ENCODE data around the gene NPHP4.

The NPHP4 gene

GRCh38 chr1:5989286-5989605 lies 3.0 kb downstream of the NPHP4 start:
- no peaks in the 10 kb centered on the region for H3K27me3 ChIP-seq (replicated peaks; ENCODE audit: insufficient read depth, low read length)
- H3K9ac ChIP-seq (ENCODE audit: low read length) = no peak overlapping the region
- no peak overlapping the region for H2AFZ ChIP-seq (ENCODE audit: low read length)
- H3K79me2 ChIP-seq (ENCODE audit: low read length) = peaks cover 38% of the 10 kb centered on the region
- DNase-seq = no peak
- H3K4me3 ChIP-seq (ENCODE audit: low read length) = no peak overlapping the region
- no peak for TF ChIP-seq EZH2phosphoT487 (IDR thresholded peaks at IDR 0.05; ENCODE audit: low read length)
- no peak for TF ChIP-seq EZH2 (optimal IDR thresholded peaks at IDR 0.05; ENCODE audit: low read depth, low read length)
- H3K4me1 ChIP-seq (ENCODE audit: low read length) = 0 out of 2 replicates have a peak, but pooled peaks cover 8% of the 10 kb centered on the region
- H3K9me3 ChIP-seq (replicated peaks; ENCODE audit: insufficient read depth, low read length) = no peaks in the 10 kb centered on the region
- no peaks in the 10 kb centered on the region for H3K9me2 ChIP-seq (replicated peaks; ENCODE audit: insufficient read depth, low read length)
- H4K20me1 ChIP-seq (ENCODE audit: insufficient read depth, low read length) = no peaks in the 10 kb centered on the region
- H3F3A ChIP-seq (ENCODE audit: insufficient read depth, low read length) = peaks cover 10% of the 10 kb centered on the region; the same call in 1 of the 2 replicates
- H3K36me3 ChIP-seq (replicated peaks; ENCODE audit: insufficient read depth, low read length) = no peaks in the 10 kb centered on the region
- no peak overlapping the region for H3K4me2 ChIP-seq (ENCODE audit: low read depth, low read length)
- H3K27ac ChIP-seq (ENCODE audit: low read length) = no peak overlapping the region

GRCh38 chr1:5988596-5989285 lies 3.5 kb downstream of the NPHP4 start:
- Histone ChIP-seq H3K79me2 (ENCODE audit: low read length) (peaks cover 33% of the 10 kb centered on the region), H3K27me3 (replicated peaks; ENCODE audit: insufficient read depth, low read length) (no peaks in the 10 kb centered on the region), H3K4me3 (ENCODE audit: low read length) (no peak overlapping the region), H3K9me2 (replicated peaks; ENCODE audit: insufficient read depth, low read length) (no peaks in the 10 kb centered on the region), H3K9ac (ENCODE audit: low read length) (no peak overlapping the region), H3F3A (ENCODE audit: insufficient read depth, low read length) (peaks cover 5% of the 10 kb centered on the region; the same call in 1 of the 2 replicates), H3K27ac (ENCODE audit: low read length) (no peak overlapping the region), H3K4me1 (ENCODE audit: low read length) (0 out of 2 replicates have a peak, but pooled peaks cover 8% of the 10 kb centered on the region), H4K20me1 (ENCODE audit: insufficient read depth, low read length) (no peaks in the 10 kb centered on the region), H3K4me2 (ENCODE audit: low read depth, low read length) (no peak overlapping the region), H2AFZ (ENCODE audit: low read length) (no peak overlapping the region), H3K36me3 (replicated peaks; ENCODE audit: insufficient read depth, low read length) (no peaks in the 10 kb centered on the region), H3K9me3 (replicated peaks; ENCODE audit: insufficient read depth, low read length) (no peaks in the 10 kb centered on the region)
- TF ChIP-seq EZH2 (optimal IDR thresholded peaks at IDR 0.05; ENCODE audit: low read depth, low read length) (no peak), CTCF (IDR thresholded peaks at IDR 0.05; ENCODE audit: low read length) (no peak), EZH2phosphoT487 (IDR thresholded peaks at IDR 0.05; ENCODE audit: low read length) (no peak)
- DNase-seq = no peak

- H3K9me2 ChIP-seq (replicated peaks; ENCODE audit: insufficient read depth, low read length) = no peaks in the 10 kb centered on the region
- no peak overlapping the region for H3K27ac ChIP-seq (ENCODE audit: low read length)
- no peaks in the 10 kb centered on the region for H3K36me3 ChIP-seq (replicated peaks; ENCODE audit: insufficient read depth, low read length)
- no peak for TF ChIP-seq EZH2phosphoT487 (IDR thresholded peaks at IDR 0.05; ENCODE audit: low read length)
- H3K79me2 ChIP-seq (ENCODE audit: low read length) = peaks cover 17% of the 10 kb centered on the region
- no peak overlapping the region for H3K9ac ChIP-seq (ENCODE audit: low read length)
- no peak overlapping the region for H3K4me3 ChIP-seq (ENCODE audit: low read length)
- no peak overlapping the region for H2AFZ ChIP-seq (ENCODE audit: low read length)
- H3F3A ChIP-seq (ENCODE audit: insufficient read depth, low read length) = no peaks in the 10 kb centered on the region
- no peaks in the 10 kb centered on the region for H3K27me3 ChIP-seq (replicated peaks; ENCODE audit: insufficient read depth, low read length)
- H3K4me2 ChIP-seq (ENCODE audit: low read depth, low read length) = no peak overlapping the region
- no peak for DNase-seq
- H3K9me3 ChIP-seq (replicated peaks; ENCODE audit: insufficient read depth, low read length) = no peaks in the 10 kb centered on the region
- H4K20me1 ChIP-seq (ENCODE audit: insufficient read depth, low read length) = no peaks in the 10 kb centered on the region
- 0 out of 2 replicates have a peak, but pooled peaks cover 4% of the 10 kb centered on the region for H3K4me1 ChIP-seq (ENCODE audit: low read length)
These were observed 6.2 kb downstream of the NPHP4 start for GRCh38 chr1:5986018-5986417.

- Histone ChIP-seq H3K79me2 (ENCODE audit: low read length) (peaks cover 12% of the 10 kb centered on the region), H3K9me3 (replicated peaks; ENCODE audit: insufficient read depth, low read length) (no peaks in the 10 kb centered on the region), H3K9ac (ENCODE audit: low read length) (no peak overlapping the region), H3K27me3 (replicated peaks; ENCODE audit: insufficient read depth, low read length) (no peaks in the 10 kb centered on the region), H3K9me2 (replicated peaks; ENCODE audit: insufficient read depth, low read length) (no peaks in the 10 kb centered on the region), H3K36me3 (replicated peaks; ENCODE audit: insufficient read depth, low read length) (no peaks in the 10 kb centered on the region), H3K27ac (ENCODE audit: low read length) (no peak overlapping the region), H3K4me3 (ENCODE audit: low read length) (no peak overlapping the region), H3K4me1 (ENCODE audit: low read length) (no peaks in the 10 kb centered on the region), H4K20me1 (ENCODE audit: insufficient read depth, low read length) (no peaks in the 10 kb centered on the region), H2AFZ (ENCODE audit: low read length) (no peak overlapping the region), H3K4me2 (ENCODE audit: low read depth, low read length) (no peak overlapping the region), H3F3A (ENCODE audit: insufficient read depth, low read length) (no peaks in the 10 kb centered on the region)
- TF ChIP-seq CTCF (IDR thresholded peaks at IDR 0.05; ENCODE audit: low read length) (no peak), EZH2 (optimal IDR thresholded peaks at IDR 0.05; ENCODE audit: low read depth, low read length) (no peak), EZH2phosphoT487 (IDR thresholded peaks at IDR 0.05; ENCODE audit: low read length) (no peak)
- no peak for DNase-seq
These were observed 7.0 kb downstream of the NPHP4 start for GRCh38 chr1:5985250-5985649.

Measured in MM.1S (cell line).